HepG2 (cell line): Measurements from ENCODE around the gene TPGS1. TPM values are rescaled to one million over a fixed set of nuclear protein-coding genes. Genes with fewer than 3 reads are reported as not detected.

Source experiments
- AHR ChIP-seq: IDR thresholded peaks from 2 replicates; pipeline ENCODE4 v1.6.1; 2018; ENCODE audit warnings: missing genetic modification reagents, missing compliant biosample characterization
- DNMT1 ChIP-seq: sonication (generic); formaldehyde crosslinking; IDR thresholded peaks from 2 replicates; pipeline ENCODE4 v1.5.1; 2020; ENCODE audit warnings: mild to moderate bottlenecking, missing genetic modification reagents
- EEA1 ChIP-seq: sonication (generic); formaldehyde crosslinking; IDR thresholded peaks from 2 replicates; pipeline ENCODE4 v1.5.1; 2020; ENCODE audit warnings: mild to moderate bottlenecking, missing genetic modification reagents, borderline replicate concordance
- IKZF4 ChIP-seq: sonication (generic); formaldehyde crosslinking; IDR thresholded peaks from 2 replicates; pipeline ENCODE4 v1.5.1; 2020; ENCODE audit warnings: borderline replicate concordance, mild to moderate bottlenecking, low read depth, missing genetic modification reagents; ENCODE audit errors: not compliant biosample characterization
- KLF16 ChIP-seq, 2 experiments: sonication (generic) in 1 of 2; formaldehyde crosslinking in 1 of 2; IDR thresholded peaks; 2 replicates each; pipeline versions ENCODE4 v1.6.1 to v1.8.0; 2016 to 2023; ENCODE audit warnings: missing genetic modification reagents in 2 of 2, missing compliant biosample characterization in 1 of 2
- MED1 ChIP-seq: sonication (generic); formaldehyde crosslinking; IDR thresholded peaks from 2 replicates; pipeline ENCODE4 v1.4.0; 2020; ENCODE audit warnings: missing genetic modification reagents
- RARA ChIP-seq: IDR thresholded peaks from 2 replicates; pipeline ENCODE4 v1.6.1; 2016; ENCODE audit warnings: missing genetic modification reagents, missing compliant biosample characterization
- TRIM24 ChIP-seq: sonication (generic); formaldehyde crosslinking; IDR thresholded peaks from 2 replicates; pipeline ENCODE4 v1.8.0; 2022; ENCODE audit warnings: mild to moderate bottlenecking, missing genetic modification reagents
- ZFP36L1 ChIP-seq: sonication (generic); formaldehyde crosslinking; IDR thresholded peaks from 2 replicates; pipeline ENCODE4 v1.8.0; 2022; ENCODE audit warnings: mild to moderate bottlenecking, missing genetic modification reagents, moderate library complexity
- ZNF282 ChIP-seq: fragments of 450-650 bp; IDR thresholded peaks from 2 replicates; pipeline ENCODE4 v1.6.1; 2018; ENCODE audit not compliant: partially characterized antibody
- ZNF329 ChIP-seq: sonication (generic); formaldehyde crosslinking; IDR thresholded peaks from 2 replicates; pipeline ENCODE4 v1.9.0; 2021; ENCODE audit warnings: low read depth, mild to moderate bottlenecking, missing genetic modification reagents
- ZNF430 ChIP-seq: sonication (generic); formaldehyde crosslinking; IDR thresholded peaks from 2 replicates; pipeline ENCODE4 v1.9.0; 2021; ENCODE audit warnings: mild to moderate bottlenecking, missing genetic modification reagents
- ZNF563 ChIP-seq: sonication (generic); formaldehyde crosslinking; IDR thresholded peaks from 2 replicates; pipeline ENCODE4 v1.8.0; 2022; ENCODE audit warnings: mild to moderate bottlenecking, moderate library complexity, missing genetic modification reagents
- ZNF761 ChIP-seq: sonication (generic); formaldehyde crosslinking; conservative IDR thresholded peaks from 2 replicates; pipeline ENCODE4 v1.4.0; 2020; ENCODE audit warnings: mild to moderate bottlenecking, missing genetic modification reagents
- ZNF83 ChIP-seq: sonication (generic); formaldehyde crosslinking; IDR thresholded peaks from 2 replicates; pipeline ENCODE4 v1.4.0; 2020; ENCODE audit warnings: missing genetic modification reagents, mild to moderate bottlenecking, borderline replicate concordance
- ZNF839 ChIP-seq: sonication (generic); formaldehyde crosslinking; IDR thresholded peaks from 2 replicates; pipeline ENCODE4 v1.4.0; 2020; ENCODE audit warnings: missing genetic modification reagents, mild to moderate bottlenecking, borderline replicate concordance
- polyA plus RNA-seq, 8 experiments: library from polyadenylated mRNA; depleted of rRNA in 3 of 8; stranded (reverse) in 7 of 8; unstranded in 1 of 8; fragments of >200 nt; fragmentation: Illumina TruSeq in 4 of 8; extraction: Trizol in 4 of 8; gene quantifications; 2 replicates each; pipeline versions ENCODE4 v1.2.1 to v1.2.3, GENCODE V29; 2011 to 2016; ENCODE audit warnings: low read depth in 4 of 8, missing spikeins in 1 of 8, mixed read lengths in 1 of 8; ENCODE audit not compliant: insufficient read depth in 1 of 8
- total RNA-seq, 5 experiments: library from RNA; depleted of rRNA; stranded (reverse); fragments of >200 nt; fragmentation: Illumina TruSeq; extraction: Trizol; gene quantifications; 2 replicates each; pipeline ENCODE4 v1.2.3, GENCODE V29; 2016; ENCODE audit warnings: low read depth in 1 of 5
- TF ChIP-seq, protein P1 (sequence below): sonication (generic); formaldehyde crosslinking; IDR thresholded peaks from 2 replicates; pipeline ENCODE4 v1.4.0; 2020; ENCODE audit warnings: mild to moderate bottlenecking, missing genetic modification reagents
- TF ChIP-seq, protein P2 (sequence below), 2 experiments: sonication (generic) in 1 of 2; formaldehyde crosslinking in 1 of 2; IDR thresholded peaks; 2 replicates each; pipeline versions ENCODE4 v1.4.0 to v1.6.1; 2016 to 2020; ENCODE audit warnings: borderline replicate concordance in 1 of 2, low read depth in 1 of 2, mild to moderate bottlenecking in 1 of 2, missing genetic modification reagents in 1 of 2

The TPGS1 gene
- total and polyA plus RNA-seq, 2 of the 13 experiments (the other 11 are each of a cell fraction or from before 2014, with no cell fraction given): 1.1 to 6.2 TPM

DNA sequence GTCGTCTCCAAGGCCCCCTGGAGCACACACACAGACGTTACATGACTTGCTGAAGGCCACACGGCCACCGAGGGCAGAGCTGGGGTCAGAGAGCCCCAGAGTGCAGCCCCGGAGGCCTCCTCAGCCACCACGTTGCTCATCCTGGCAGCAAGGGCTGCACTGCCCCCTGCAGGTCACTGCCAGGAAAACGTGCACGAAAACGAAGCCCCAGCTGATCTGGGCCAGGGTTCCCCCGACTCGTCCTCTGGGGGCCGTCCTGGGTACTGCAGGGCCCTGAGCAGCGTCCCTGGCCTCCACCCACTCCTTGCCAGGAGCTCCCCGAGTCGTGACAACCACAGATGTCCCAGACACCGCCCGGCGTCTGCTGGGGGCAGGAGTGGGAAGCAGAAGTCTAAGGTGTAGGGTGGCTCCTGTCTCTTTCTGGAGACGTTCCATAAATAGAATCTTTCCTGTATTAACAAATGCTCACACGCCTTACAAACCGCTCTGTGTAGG, 3.4 kb downstream of the TPGS1 start (continued):
- TF ChIP-seq ZNF761: 0 out of 2 replicates have a peak, but pooled peaks have one; percentile 41
- TF ChIP-seq, protein P1, sequence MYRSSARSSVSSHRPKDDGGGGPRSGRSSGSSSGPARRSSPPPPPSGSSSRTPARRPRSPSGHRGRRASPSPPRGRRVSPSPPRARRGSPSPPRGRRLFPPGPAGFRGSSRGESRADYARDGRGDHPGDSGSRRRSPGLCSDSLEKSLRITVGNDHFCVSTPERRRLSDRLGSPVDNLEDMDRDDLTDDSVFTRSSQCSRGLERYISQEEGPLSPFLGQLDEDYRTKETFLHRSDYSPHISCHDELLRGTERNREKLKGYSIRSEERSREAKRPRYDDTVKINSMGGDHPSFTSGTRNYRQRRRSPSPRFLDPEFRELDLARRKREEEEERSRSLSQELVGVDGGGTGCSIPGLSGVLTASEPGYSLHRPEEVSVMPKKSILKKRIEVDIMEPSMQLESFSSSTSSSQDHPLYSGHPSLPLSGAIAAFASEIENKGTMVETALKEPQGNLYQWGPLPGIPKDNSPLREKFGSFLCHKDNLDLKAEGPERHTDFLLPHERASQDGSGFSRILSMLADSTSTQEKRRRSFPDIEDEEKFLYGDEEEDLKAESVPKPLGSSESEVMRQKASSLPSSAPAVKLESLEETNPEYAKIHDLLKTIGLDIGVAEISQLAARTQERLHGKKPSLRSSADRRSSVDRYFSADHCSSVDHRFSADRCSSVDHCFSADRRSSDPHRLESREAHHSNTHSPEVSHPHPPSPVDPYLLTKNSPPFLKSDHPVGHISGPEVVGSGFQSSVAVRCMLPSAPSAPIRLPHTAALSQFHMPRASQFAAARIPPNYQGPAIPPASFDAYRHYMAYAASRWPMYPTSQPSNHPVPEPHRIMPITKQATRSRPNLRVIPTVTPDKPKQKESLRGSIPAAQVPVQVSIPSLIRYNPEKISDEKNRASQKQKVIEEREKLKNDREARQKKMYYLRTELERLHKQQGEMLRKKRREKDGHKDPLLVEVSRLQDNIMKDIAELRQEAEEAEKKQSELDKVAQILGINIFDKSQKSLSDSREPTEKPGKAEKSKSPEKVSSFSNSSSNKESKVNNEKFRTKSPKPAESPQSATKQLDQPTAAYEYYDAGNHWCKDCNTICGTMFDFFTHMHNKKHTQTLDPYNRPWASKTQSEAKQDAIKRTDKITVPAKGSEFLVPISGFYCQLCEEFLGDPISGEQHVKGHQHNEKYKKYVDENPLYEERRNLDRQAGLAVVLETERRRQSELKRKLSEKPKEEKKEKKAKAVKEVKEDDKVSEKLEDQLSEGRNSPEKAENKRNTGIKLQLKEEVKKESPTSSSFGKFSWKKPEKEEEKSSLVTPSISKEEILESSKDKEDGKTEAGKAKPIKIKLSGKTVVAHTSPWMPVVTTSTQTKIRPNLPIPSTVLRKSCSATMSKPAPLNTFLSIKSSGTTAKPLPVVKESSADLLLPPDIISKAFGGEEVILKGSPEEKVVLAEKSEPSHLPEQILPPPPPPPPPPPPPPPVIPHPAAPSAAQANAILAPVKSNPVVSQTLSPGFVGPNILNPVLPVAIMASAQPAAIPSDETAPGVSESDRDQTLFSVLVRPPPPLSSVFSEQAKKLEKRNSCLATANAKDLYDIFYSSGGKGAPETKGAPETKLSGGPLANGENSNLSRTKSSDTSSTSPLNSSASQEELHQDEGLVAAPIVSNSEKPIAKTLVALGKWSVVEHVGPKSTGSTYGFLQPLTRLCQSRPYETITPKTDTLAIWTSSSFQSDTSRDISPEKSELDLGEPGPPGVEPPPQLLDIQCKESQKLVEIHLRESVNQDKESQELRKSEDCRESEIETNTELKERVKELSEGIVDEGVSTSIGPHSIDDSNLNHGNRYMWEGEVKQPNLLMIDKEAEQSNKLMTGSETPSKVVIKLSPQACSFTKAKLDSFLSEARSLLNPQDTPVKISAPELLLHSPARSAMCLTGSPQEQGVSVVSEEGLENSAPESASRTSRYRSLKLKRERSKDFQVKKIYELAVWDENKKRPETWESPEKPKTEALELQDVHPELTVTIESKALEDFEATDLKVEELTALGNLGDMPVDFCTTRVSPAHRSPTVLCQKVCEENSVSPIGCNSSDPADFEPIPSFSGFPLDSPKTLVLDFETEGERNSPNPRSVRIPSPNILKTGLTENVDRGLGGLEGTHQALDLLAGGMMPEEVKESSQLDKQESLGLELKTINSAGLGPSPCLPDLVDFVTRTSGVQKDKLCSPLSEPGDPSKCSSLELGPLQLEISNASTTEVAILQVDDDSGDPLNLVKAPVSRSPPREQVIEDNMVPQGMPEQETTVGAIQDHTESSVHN (CRISPR knock-in tag): no peak
- TF ChIP-seq, protein P2, sequence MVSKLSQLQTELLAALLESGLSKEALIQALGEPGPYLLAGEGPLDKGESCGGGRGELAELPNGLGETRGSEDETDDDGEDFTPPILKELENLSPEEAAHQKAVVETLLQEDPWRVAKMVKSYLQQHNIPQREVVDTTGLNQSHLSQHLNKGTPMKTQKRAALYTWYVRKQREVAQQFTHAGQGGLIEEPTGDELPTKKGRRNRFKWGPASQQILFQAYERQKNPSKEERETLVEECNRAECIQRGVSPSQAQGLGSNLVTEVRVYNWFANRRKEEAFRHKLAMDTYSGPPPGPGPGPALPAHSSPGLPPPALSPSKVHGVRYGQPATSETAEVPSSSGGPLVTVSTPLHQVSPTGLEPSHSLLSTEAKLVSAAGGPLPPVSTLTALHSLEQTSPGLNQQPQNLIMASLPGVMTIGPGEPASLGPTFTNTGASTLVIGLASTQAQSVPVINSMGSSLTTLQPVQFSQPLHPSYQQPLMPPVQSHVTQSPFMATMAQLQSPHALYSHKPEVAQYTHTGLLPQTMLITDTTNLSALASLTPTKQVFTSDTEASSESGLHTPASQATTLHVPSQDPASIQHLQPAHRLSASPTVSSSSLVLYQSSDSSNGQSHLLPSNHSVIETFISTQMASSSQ (IDR thresholded peaks at IDR 0.05; ENCODE audit: low read depth): no peak
- TF ChIP-seq, protein P2 (CRISPR knock-in tag; IDR thresholded peaks at IDR 0.05; ENCODE audit: borderline replicate concordance): peak; percentile 38; the same call in 1 of the 2 replicates
- no peak for TF ChIP-seq TRIM24 (CRISPR knock-in tag)
- TF ChIP-seq MED1: peak; percentile 62
- no peak for TF ChIP-seq DNMT1
- TF ChIP-seq ZNF329: no peak
- 0 out of 2 replicates have a peak, but pooled peaks have one; percentile 31 for TF ChIP-seq AHR (CRISPR knock-in tag)
- TF ChIP-seq EEA1 (CRISPR knock-in tag): no peak
- TF ChIP-seq ZNF563: peak; percentile 67; the same call in 1 of the 2 replicates
- no peak for TF ChIP-seq ZNF839 (CRISPR knock-in tag)
- TF ChIP-seq KLF16 (CRISPR knock-in tag; IDR thresholded peaks at IDR 0.05): peak in 1 of 2 experiments; percentile 81; a peak in 2 of 4 replicates
- TF ChIP-seq RARA: peak; percentile 44; the same call in 1 of the 2 replicates
- TF ChIP-seq IKZF4 (CRISPR knock-in tag): no peak
- no peak for TF ChIP-seq ZNF83 (CRISPR knock-in tag)
- no peak for TF ChIP-seq ZFP36L1 (CRISPR knock-in tag)
- TF ChIP-seq ZNF430 (CRISPR knock-in tag): no peak
- no peak for TF ChIP-seq ZNF282
